GM12865 (cell line): ENCODE data around the gene PNPLA7.
A peak's percentile ranks its signal among the peaks of the same experiment; 100 is the strongest.

ENCODE experiments used
- DNase-seq: peaks from one replicate; pipeline ENCODE4 v3.0.0; 2010; ENCODE audit warnings: low read depth
- H3K4me3 ChIP-seq: 2 replicates; pipeline ENCODE4 v1.5.1; 2011; ENCODE audit warnings: mild to moderate bottlenecking, low read depth, low read length, control low read depth
- TF ChIP-seq, protein P1 (sequence below): IDR thresholded peaks from 2 replicates; pipeline ENCODE4 v1.5.1; 2011; ENCODE audit warnings: low read length, control low read depth, low read depth, inconsistent platforms; ENCODE audit not compliant: insufficient read depth; ENCODE audit errors: missing control alignments

The PNPLA7 gene

GRCh38 chr9:137456061-137456863, 93.9 kb downstream of the PNPLA7 start:
- TF ChIP-seq, protein P1, sequence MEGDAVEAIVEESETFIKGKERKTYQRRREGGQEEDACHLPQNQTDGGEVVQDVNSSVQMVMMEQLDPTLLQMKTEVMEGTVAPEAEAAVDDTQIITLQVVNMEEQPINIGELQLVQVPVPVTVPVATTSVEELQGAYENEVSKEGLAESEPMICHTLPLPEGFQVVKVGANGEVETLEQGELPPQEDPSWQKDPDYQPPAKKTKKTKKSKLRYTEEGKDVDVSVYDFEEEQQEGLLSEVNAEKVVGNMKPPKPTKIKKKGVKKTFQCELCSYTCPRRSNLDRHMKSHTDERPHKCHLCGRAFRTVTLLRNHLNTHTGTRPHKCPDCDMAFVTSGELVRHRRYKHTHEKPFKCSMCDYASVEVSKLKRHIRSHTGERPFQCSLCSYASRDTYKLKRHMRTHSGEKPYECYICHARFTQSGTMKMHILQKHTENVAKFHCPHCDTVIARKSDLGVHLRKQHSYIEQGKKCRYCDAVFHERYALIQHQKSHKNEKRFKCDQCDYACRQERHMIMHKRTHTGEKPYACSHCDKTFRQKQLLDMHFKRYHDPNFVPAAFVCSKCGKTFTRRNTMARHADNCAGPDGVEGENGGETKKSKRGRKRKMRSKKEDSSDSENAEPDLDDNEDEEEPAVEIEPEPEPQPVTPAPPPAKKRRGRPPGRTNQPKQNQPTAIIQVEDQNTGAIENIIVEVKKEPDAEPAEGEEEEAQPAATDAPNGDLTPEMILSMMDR: no peak
- no peak overlapping the region for H3K4me3 ChIP-seq

GRCh38 chr9:137455359-137455991, 94.7 kb downstream of the PNPLA7 start:
- DNase-seq: no peak
- TF ChIP-seq, protein P1: no peak
- no peak overlapping the region for H3K4me3 ChIP-seq

More at GRCh38 chr9:137456061-137456863, 93.9 kb downstream of the PNPLA7 start:
- no peak for DNase-seq

GRCh38 chr9:137454597-137455358, 95.4 kb downstream of the PNPLA7 start:
- TF ChIP-seq, protein P1: no peak
- DNase-seq: no peak
- peak overlapping the region; percentile 42 for H3K4me3 ChIP-seq

DNA sequence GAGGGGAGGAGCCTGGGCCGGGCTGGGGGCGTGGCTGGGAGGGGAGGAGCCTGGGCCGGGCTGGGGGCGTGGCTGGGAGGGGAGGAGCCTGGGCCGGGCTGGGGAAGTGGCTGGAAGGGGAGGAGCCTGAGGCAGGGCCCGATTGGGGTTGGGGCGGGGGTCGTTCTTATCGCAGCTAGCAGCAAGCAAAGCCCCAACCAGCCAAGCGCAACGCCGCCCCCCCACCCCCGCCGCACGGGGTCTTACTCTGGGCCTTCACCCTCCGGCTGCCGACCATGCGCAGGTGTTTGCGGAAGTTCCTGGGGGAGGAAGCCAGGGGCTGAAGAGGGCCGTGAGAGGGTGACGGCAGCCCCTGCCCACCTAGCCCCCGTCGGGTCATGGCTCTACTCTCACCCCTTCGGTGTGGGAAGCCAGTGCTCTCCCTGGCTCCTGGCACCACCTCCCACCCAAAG, 96.0 kb downstream of the PNPLA7 start:
- TF ChIP-seq, protein P1: no peak
- DNase-seq: peak; percentile 63
- peak overlapping the region; percentile 42 for H3K4me3 ChIP-seq

GRCh38 chr9:137453643-137454081, 96.5 kb downstream of the PNPLA7 start:
- DNase-seq: peak; percentile 78
- TF ChIP-seq, protein P1: no peak
- H3K4me3 ChIP-seq: no peak overlapping the region

DNA sequence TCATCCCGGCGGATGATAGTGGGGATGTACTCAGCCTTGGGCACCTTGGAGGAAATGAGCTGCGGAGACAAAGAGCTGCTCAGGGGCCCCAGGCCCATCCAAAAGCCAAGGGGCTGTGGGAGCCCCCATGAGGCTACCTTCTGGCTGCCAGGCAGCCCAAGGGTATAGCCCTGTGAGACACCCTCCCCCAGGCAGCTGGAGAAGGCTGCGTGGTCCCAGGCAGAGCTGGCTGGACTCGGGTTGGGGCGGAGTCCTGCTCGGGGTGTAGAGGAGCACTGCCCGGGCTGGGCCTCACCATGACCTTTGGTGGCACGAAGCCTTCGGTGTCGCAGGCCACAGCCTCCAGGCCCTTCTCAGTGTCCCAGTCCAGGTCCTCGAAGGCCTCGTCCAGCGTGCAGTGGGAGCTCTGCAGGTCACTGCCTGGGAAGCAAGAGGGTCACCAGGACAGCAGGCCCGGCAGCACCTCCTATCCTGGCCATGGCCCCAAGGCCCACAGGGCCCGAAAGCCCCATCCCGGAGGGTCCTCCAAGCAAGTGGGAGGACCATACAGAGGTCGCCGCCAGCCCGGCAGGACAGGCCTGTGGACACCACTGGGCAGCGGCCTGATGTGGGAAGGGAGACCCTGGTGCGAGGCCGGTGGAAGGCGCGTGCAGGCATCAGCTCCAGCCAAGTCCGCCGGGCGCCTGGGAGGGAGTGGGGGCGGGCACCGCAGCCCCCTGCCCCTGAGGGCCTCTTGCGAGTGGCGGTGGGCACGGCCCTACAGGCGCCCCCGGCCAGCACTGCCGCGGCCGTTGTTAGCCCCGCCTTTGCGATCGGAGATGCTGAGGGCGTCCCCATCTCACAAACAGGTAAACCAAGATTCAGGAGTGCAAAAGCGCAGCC, 97.2 kb downstream of the PNPLA7 start:
- no peak overlapping the region for H3K4me3 ChIP-seq

More for the DNA sequence above, 97.2 kb downstream of the PNPLA7 start:
- DNase-seq: no peak
- TF ChIP-seq, protein P1: no peak
